ENCODE data around the gene CEP97.

CEP97 gene

DNA sequence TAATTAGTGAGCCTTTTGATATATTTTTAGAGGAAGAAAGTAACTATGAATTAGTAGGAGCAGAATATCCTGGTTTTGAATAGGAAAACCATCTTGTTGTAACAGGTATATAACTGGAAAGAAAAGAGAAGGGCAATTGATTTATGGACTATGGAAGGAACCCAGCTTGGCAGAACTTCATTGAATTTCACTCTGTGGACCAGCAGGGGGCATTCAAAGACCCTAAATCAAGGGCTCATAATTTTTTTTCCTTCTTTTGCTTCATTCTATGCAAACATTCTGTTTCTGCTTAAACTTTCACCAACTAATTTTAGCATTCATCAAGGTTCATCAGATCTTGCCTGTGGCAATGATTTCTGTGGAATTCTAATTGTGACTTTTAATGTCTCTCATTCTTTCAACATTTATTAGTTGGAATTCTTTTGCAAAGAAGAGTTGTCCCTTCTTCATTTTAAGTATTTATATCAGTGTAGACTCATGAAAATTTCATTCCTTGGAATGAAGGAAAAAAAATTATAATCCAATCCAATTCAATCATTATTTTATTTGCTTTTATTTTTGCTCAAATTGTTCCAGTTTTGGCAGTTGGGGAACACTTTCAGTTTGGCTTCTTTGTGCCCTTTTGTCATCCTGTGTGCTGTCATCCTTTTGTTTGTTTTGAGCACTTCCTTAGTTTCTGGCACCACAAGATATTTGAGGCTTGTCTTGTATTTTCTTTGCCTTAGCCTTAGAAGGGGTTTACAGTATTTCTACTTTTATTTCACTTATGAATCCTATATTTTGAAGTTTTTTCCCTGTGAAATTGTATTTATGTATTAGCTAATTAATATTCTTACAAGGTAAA lies 85.0 kb downstream of the CEP97 start:
- Histone ChIP-seq H3K9me3 (ENCODE audit: low read length) (no peaks in the 10 kb centered on the region), H3K4me1 (ENCODE audit: insufficient read depth, low read length) (peaks cover 23% of the 10 kb centered on the region), H3K9ac (ENCODE audit: low read length) (no peak overlapping the region), H3K27ac (ENCODE audit: low read depth, low read length) (no peak overlapping the region), H3K36me3 (ENCODE audit: insufficient read depth, low read length) (no peaks in the 10 kb centered on the region), H3K27me3 (ENCODE audit: control insufficient read depth in 1 of 2, insufficient read depth in 2 of 2, low read length in 2 of 2) (no peaks in the 10 kb centered on the region), H3K4me3 (ENCODE audit: low read depth in 1 of 2, low read length in 2 of 2) (no peak overlapping the region)

DNA sequence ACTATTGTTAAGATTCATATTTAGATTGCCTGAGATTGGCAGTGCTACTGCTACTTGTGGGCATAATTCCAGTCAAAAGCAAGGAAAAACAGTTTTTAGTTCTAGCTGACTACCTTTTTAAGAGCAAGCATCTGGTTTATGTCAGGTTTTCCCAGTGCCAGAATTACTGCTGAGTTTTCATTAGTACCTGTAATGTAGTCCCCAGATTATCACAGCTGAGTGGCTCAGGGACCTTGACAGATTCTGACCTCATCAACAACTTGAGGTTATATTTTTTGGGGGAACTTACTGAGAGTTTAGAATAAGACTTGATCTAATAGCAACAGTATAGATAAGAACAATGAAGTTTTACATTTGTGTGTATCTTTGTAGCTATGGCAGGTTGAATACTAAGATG lies 85.6 kb downstream of the CEP97 start:
- Histone ChIP-seq H3K4me1 (ENCODE audit: insufficient read depth, low read length) (peaks cover 29% of the 10 kb centered on the region), H3K27ac (ENCODE audit: low read depth, low read length) (no peak overlapping the region), H3K36me3 (ENCODE audit: insufficient read depth, low read length) (no peaks in the 10 kb centered on the region), H3K4me3 (ENCODE audit: low read depth in 1 of 2, low read length in 2 of 2) (no peak overlapping the region), H3K9me3 (ENCODE audit: low read length) (no peaks in the 10 kb centered on the region), H3K27me3 (ENCODE audit: control insufficient read depth in 1 of 2, insufficient read depth in 2 of 2, low read length in 2 of 2) (no peaks in the 10 kb centered on the region), H3K9ac (ENCODE audit: low read length) (no peak overlapping the region)

DNA sequence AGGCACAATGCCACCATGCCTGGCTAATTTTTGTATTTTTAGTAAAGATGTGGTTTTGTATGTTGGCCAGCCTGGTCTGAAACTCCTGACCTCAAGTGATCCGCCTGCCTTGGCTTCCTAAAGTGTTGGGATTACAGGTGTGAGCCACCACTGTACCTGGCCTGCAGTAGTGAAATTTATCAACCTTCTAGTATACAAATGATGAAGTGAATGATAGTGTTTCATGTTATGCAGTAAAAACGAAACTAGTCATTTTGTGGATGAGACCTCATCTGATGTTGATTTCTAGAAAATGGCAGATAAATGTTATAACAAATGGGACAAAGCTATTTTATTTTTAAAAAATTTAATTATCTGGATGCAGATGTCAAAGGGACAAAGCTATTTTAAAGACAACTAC lies 87.5 kb downstream of the CEP97 start:
- no peaks in the 10 kb centered on the region for H3K36me3 ChIP-seq (ENCODE audit: insufficient read depth, low read length)
- H3K4me1 ChIP-seq (ENCODE audit: insufficient read depth, low read length) = peaks cover 33% of the 10 kb centered on the region
- H3K4me3 ChIP-seq (ENCODE audit: low read depth in 1 of 2, low read length in 2 of 2) = no peak overlapping the region
- no peak overlapping the region for H3K27ac ChIP-seq (ENCODE audit: low read depth, low read length)
- H3K9me3 ChIP-seq (ENCODE audit: low read length) = no peaks in the 10 kb centered on the region
- H3K27me3 ChIP-seq (ENCODE audit: control insufficient read depth in 1 of 2, insufficient read depth in 2 of 2, low read length in 2 of 2) = no peaks in the 10 kb centered on the region
- no peak overlapping the region for H3K9ac ChIP-seq (ENCODE audit: low read length)

DNA sequence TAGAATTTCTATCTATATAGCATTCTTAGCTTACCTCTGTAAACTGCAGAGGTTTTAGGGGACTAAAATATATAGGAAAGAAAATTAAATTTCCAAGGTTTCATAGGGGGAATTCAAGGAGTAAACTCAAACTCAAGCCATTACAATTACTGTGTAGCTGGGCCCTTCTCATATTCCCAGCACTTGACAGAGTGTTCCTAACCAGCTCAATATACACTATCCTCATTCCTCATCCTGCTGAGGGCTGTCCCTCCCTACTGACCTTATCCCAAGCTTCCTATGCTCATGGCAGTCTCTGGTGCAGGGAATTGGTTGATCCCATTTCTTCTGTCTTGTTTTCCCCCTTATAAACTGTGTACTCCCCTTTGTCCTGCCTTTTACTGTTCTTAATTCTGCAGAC lies 88.5 kb downstream of the CEP97 start:
- H3K9ac ChIP-seq (ENCODE audit: low read length) = no peak overlapping the region
- H3K36me3 ChIP-seq (ENCODE audit: insufficient read depth, low read length) = peaks cover 5% of the 10 kb centered on the region
- no peaks in the 10 kb centered on the region for H3K27me3 ChIP-seq (ENCODE audit: control insufficient read depth in 1 of 2, insufficient read depth in 2 of 2, low read length in 2 of 2)
- no peak overlapping the region for H3K4me3 ChIP-seq (ENCODE audit: low read depth in 1 of 2, low read length in 2 of 2)
- H3K4me1 ChIP-seq (ENCODE audit: insufficient read depth, low read length) = peaks cover 33% of the 10 kb centered on the region
- H3K9me3 ChIP-seq (ENCODE audit: low read length) = no peaks in the 10 kb centered on the region
- no peak overlapping the region for H3K27ac ChIP-seq (ENCODE audit: low read depth, low read length)

DNA sequence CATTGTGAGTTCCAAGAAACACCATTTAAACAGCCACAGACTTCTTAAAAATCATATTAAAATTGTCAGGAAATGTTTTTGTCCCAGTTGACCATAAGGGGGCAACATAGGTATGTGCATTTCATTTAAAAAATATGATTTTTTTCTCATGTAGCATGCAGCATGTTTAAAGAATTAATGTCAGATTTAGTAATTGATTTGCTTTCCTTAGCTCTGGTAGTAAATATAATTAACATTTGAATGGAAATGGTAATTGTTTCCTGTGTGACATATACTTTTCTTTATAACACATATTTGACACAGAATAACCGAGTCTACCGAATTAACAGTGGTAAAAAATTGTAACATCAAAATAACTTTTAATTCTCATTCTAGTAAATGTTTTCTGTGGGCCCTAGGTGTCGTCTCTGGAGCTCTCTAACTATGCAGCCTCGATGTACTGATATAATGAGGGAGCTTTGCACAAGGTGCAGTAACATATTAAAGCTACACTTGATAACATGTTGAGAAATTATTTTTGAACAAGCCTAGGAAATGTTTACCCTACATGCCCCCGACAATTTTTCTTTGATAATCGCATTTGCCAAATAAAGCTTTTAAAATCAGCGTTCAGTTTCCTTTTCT lies 89.5 kb downstream of the CEP97 start:
- Histone ChIP-seq H3K36me3 (ENCODE audit: insufficient read depth, low read length) (peaks cover 6% of the 10 kb centered on the region), H3K4me3 (ENCODE audit: low read depth in 1 of 2, low read length in 2 of 2) (no peak overlapping the region), H3K27ac (ENCODE audit: low read depth, low read length) (no peak overlapping the region), H3K9me3 (ENCODE audit: low read length) (no peaks in the 10 kb centered on the region), H3K4me1 (ENCODE audit: insufficient read depth, low read length) (peaks cover 31% of the 10 kb centered on the region), H3K9ac (ENCODE audit: low read length) (no peak overlapping the region), H3K27me3 (ENCODE audit: control insufficient read depth in 1 of 2, insufficient read depth in 2 of 2, low read length in 2 of 2) (no peaks in the 10 kb centered on the region)

DNA sequence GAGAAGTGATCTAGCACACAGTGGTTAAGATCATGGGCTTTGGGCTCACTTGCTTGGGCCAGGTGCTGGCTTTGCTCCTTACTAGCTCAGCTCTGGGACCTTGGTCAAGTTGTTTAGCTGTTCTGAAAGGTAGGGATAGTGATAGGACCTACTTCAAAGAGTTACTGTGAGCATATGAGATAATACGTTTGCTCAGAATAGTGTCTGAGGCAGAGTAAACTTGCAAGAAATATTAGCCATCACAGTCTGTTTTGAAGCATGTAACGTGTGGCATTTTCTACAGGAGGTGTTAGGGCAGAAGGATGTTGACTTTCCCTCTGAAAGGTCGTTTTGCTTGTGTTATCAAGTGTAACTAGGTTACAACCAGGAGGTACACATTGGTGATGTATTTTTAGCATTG lies 90.4 kb downstream of the CEP97 start:
- H3K36me3 ChIP-seq (ENCODE audit: insufficient read depth, low read length) = peaks cover 9% of the 10 kb centered on the region
- H3K9me3 ChIP-seq (ENCODE audit: low read length) = no peaks in the 10 kb centered on the region
- peaks cover 22% of the 10 kb centered on the region for H3K4me1 ChIP-seq (ENCODE audit: insufficient read depth, low read length)
- no peak overlapping the region for H3K9ac ChIP-seq (ENCODE audit: low read length)
- no peak overlapping the region for H3K27ac ChIP-seq (ENCODE audit: low read depth, low read length)
- no peaks in the 10 kb centered on the region for H3K27me3 ChIP-seq (ENCODE audit: control insufficient read depth in 1 of 2, insufficient read depth in 2 of 2, low read length in 2 of 2)
- H3K4me3 ChIP-seq (ENCODE audit: low read depth in 1 of 2, low read length in 2 of 2) = no peak overlapping the region

DNA sequence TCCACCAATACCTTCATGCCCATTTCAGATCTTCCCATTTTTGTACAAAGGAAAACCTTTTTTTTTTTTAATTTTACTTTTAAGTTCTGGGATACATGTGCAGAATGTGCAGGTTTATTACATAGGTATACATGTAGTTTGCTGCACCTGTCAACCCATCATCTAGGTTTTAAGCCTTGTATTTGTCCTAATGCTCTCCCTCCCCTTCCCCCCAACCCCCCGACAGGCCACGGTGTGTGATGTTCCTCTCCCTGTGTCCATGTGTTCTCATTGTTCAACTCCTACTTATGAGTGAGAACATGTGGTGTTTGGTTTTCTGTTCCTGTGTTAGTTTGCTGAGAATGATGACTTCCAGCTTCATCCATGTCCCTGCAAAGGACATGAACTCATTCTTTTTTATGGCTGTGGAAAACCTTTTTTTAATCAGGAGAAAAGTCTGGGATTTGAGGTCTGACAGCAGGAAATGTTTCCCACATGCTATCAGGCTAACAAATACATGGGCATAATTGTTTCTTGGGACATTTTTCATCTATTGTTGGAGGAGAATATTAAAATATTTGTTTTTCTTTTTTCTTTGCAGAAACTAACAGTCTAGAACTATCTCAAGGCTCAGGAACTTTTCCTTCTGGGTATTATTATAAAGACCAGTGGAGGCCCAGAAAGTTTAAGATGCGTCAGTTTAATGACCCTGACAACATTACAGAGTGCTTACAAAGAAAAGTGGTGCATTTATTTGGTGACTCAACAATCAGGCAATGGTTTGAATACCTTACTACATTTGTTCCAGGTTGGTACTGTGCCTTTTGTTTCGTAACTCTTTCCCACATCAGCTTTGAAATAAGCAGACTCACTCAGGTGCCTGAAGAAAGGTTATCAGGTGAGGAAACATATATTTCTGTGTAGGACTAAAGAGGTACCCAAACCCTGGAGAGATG lies 92.1 kb downstream of the CEP97 start:
- no peak overlapping the region for H3K9ac ChIP-seq (ENCODE audit: low read length)
- peaks cover 16% of the 10 kb centered on the region for H3K4me1 ChIP-seq (ENCODE audit: insufficient read depth, low read length)
- no peaks in the 10 kb centered on the region for H3K9me3 ChIP-seq (ENCODE audit: low read length)
- H3K4me3 ChIP-seq (ENCODE audit: low read depth in 1 of 2, low read length in 2 of 2) = no peak overlapping the region
- H3K27me3 ChIP-seq (ENCODE audit: control insufficient read depth in 1 of 2, insufficient read depth in 2 of 2, low read length in 2 of 2) = no peaks in the 10 kb centered on the region
- peaks cover 11% of the 10 kb centered on the region for H3K36me3 ChIP-seq (ENCODE audit: insufficient read depth, low read length)
- H3K27ac ChIP-seq (ENCODE audit: low read depth, low read length) = no peak overlapping the region

DNA sequence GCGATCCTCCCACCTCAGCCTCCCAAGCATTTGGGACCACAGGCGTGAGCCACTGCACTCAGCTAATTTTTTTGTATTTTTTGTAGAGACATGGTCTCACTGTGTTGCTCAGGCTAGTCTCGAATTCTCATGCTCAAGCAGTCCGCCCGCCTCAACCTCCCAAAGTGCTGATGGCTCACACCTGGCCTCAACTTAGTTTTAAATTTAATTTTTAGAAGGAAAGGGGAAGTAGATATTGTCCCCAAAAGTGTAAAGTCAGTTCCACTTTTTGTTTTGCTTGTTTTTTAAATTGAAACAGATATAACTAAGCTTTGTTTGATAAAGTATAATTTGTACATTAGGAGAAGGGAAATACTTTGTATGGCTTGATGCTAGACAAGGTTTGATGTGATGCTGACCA lies 93.6 kb downstream of the CEP97 start:
- Histone ChIP-seq H3K36me3 (ENCODE audit: insufficient read depth, low read length) (peaks cover 14% of the 10 kb centered on the region), H3K4me1 (ENCODE audit: insufficient read depth, low read length) (peaks cover 16% of the 10 kb centered on the region), H3K9ac (ENCODE audit: low read length) (no peak overlapping the region), H3K27ac (ENCODE audit: low read depth, low read length) (no peak overlapping the region), H3K27me3 (ENCODE audit: control insufficient read depth in 1 of 2, insufficient read depth in 2 of 2, low read length in 2 of 2) (no peaks in the 10 kb centered on the region), H3K4me3 (ENCODE audit: low read depth in 1 of 2, low read length in 2 of 2) (no peak overlapping the region), H3K9me3 (ENCODE audit: low read length) (no peaks in the 10 kb centered on the region)

DNA sequence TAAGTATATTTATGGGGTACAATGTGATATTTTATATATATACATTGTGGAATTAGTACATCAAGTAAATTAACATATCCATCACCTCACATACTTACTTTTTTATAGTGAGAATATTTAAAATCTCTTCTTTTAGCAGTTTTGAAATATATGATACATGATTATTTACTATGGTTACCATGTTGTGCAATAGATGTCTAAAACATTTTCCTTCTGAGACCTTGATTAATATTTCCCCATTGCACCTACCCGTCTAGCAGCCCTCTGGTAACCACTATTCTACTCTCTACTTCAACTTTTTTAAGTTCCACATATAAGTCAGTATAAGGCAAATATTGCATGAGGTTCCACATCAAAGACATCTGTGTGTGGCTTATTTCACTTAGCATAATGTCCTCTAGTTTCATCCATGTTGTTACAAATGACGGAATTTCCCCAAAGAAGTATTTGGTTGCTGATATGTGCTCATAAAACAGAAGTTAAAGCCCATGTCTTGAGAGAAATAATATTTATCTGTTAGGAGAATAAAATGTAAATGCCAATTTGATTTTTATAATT lies 95.3 kb downstream of the CEP97 start:
- Histone ChIP-seq H3K4me3 (ENCODE audit: low read depth in 1 of 2, low read length in 2 of 2) (no peak overlapping the region), H3K9me3 (ENCODE audit: low read length) (no peaks in the 10 kb centered on the region), H3K27me3 (ENCODE audit: control insufficient read depth in 1 of 2, insufficient read depth in 2 of 2, low read length in 2 of 2) (no peaks in the 10 kb centered on the region), H3K9ac (ENCODE audit: low read length) (no peak overlapping the region), H3K27ac (ENCODE audit: low read depth, low read length) (no peak overlapping the region), H3K4me1 (ENCODE audit: insufficient read depth, low read length) (peaks cover 7% of the 10 kb centered on the region), H3K36me3 (ENCODE audit: insufficient read depth, low read length) (peaks cover 14% of the 10 kb centered on the region)

Data from muscle layer of colon (tissue), 2 donors.